Ascending aorta (tissue), 2 donors: ENCODE results near the gene IL4I1. TPM values are rescaled to one million over a fixed set of nuclear protein-coding genes. Genes with fewer than 3 reads are reported as not detected.

Source experiments
- DNase-seq, 2 donors: peaks; one replicate each; pipeline ENCODE4 v3.0.0-alpha.2; 2019; ENCODE audit warnings: low spot score in 2 of 2
- H3K27ac ChIP-seq, 2 donors: fragments of 200-600 bp; sonication (generic); one replicate each; pipeline ENCODE4 v1.5.1; 2016 to 2017; ENCODE audit warnings: mild to moderate bottlenecking in 1 of 2
- H3K27me3 ChIP-seq: fragments of 200-600 bp; sonication (generic); one replicate; pipeline ENCODE4 v1.5.1; 2017
- H3K36me3 ChIP-seq, 2 donors: fragments of 200-600 bp; sonication (generic); one replicate each; pipeline ENCODE4 v1.5.1; 2016
- H3K4me1 ChIP-seq, 2 donors: fragments of 200-600 bp; sonication (generic); one replicate each; pipeline ENCODE4 v1.5.1; 2016 to 2017; ENCODE audit warnings: mild to moderate bottlenecking in 1 of 2
- H3K4me3 ChIP-seq, 2 donors: fragments of 200-600 bp; sonication (generic); one replicate each; pipeline ENCODE4 v1.5.1; 2016 to 2017; ENCODE audit warnings: mild to moderate bottlenecking in 1 of 2
- H3K9me3 ChIP-seq, 2 donors: fragments of 200-600 bp; sonication (generic); one replicate each; pipeline ENCODE4 v1.5.1; 2016
- CTCF ChIP-seq, 3 experiments: fragments of 200-600 bp in 2 of 3; fragments of 450-650 bp in 1 of 3; sonication (generic) in 2 of 3; IDR thresholded peaks; one replicate each; pipeline ENCODE4 v1.5.1; 2016 to 2019; ENCODE audit warnings: antibody characterized with exemption in 3 of 3, mild to moderate bottlenecking in 1 of 3, moderate library complexity in 1 of 3
- intact Hi-C: fragments of 100-400 bp; cut with DNase I; formaldehyde crosslinking; loops from one replicate; pipeline ENCODE4 v1.15.1; 2023
- total RNA-seq: library from RNA; depleted of rRNA; stranded (reverse); fragments of >200 nt; gene quantifications from one replicate; pipeline ENCODE4 v1.1.0, GENCODE V29; 2016

IL4I1 gene
- total RNA-seq, 1 donor from 2014 or later: 0.96 TPM

- H3K27me3 ChIP-seq: no peaks in the 10 kb centered on the region
- H3K27ac ChIP-seq: peak overlapping the region; percentile 62 to 73
- H3K4me3 ChIP-seq: no peak overlapping the region
- H3K36me3 ChIP-seq: peaks cover 25 to 45% of the 10 kb centered on the region in 2 donors
- no peak for DNase-seq
- TF ChIP-seq CTCF (IDR thresholded peaks at IDR 0.05): no peak
- H3K9me3 ChIP-seq: no peaks in the 10 kb centered on the region
- intact Hi-C loops: no loop called here
- H3K4me1 ChIP-seq: peaks cover 7 to 10% of the 10 kb centered on the region in 2 donors
Measured at GRCh38 chr19:49910179-49910578, 13.5 kb upstream of the IL4I1 start.

GRCh38 chr19:49908480-49909420 is 12.1 kb upstream of the IL4I1 start:
- TF ChIP-seq CTCF (IDR thresholded peaks at IDR 0.05): no peak
- intact Hi-C loops: no loop called here

GRCh38 chr19:49907745-49908446 is 11.2 kb upstream of the IL4I1 start:
- no peak for DNase-seq
- intact Hi-C loops: no loop called here
- peaks cover 25 to 31% of the 10 kb centered on the region in 2 donors for H3K36me3 ChIP-seq
- peaks cover 7 to 10% of the 10 kb centered on the region in 2 donors for H3K4me1 ChIP-seq
- no peak for TF ChIP-seq CTCF (IDR thresholded peaks at IDR 0.05)
- H3K4me3 ChIP-seq: no peak overlapping the region
- no peaks in the 10 kb centered on the region for H3K27me3 ChIP-seq
- H3K9me3 ChIP-seq: no peaks in the 10 kb centered on the region
- H3K27ac ChIP-seq: no peak overlapping the region

More at GRCh38 chr19:49908480-49909420, 12.1 kb upstream of the IL4I1 start:
- Histone ChIP-seq H3K9me3 (no peaks in the 10 kb centered on the region), H3K4me1 (peaks cover 7 to 10% of the 10 kb centered on the region in 2 donors), H3K27me3 (no peaks in the 10 kb centered on the region), H3K4me3 (no peak overlapping the region), H3K36me3 (peaks cover 25 to 37% of the 10 kb centered on the region in 2 donors), H3K27ac (no peak overlapping the region)
- DNase-seq: no peak

GRCh38 chr19:49906879-49907564 is 10.3 kb upstream of the IL4I1 start:
- DNase-seq: no peak
- no peaks in the 10 kb centered on the region for H3K9me3 ChIP-seq
- no peak overlapping the region for H3K4me3 ChIP-seq
- intact Hi-C loops: no loop called here
- no peak overlapping the region for H3K27ac ChIP-seq
- H3K27me3 ChIP-seq: no peaks in the 10 kb centered on the region
- peaks cover 25 to 31% of the 10 kb centered on the region in 2 donors for H3K36me3 ChIP-seq
- no peak for TF ChIP-seq CTCF (IDR thresholded peaks at IDR 0.05)
- peaks cover 7 to 10% of the 10 kb centered on the region in 2 donors for H3K4me1 ChIP-seq

GRCh38 chr19:49904136-49904535 is 7.4 kb upstream of the IL4I1 start:
- TF ChIP-seq CTCF (IDR thresholded peaks at IDR 0.05): no peak
- no peaks in the 10 kb centered on the region for H3K4me1 ChIP-seq
- peaks cover 22 to 28% of the 10 kb centered on the region in 2 donors for H3K36me3 ChIP-seq
- H3K27me3 ChIP-seq: no peaks in the 10 kb centered on the region
- DNase-seq: no peak
- no peak overlapping the region for H3K27ac ChIP-seq
- intact Hi-C loops: no loop called here
- H3K4me3 ChIP-seq: no peak overlapping the region
- no peaks in the 10 kb centered on the region for H3K9me3 ChIP-seq
